Vagina (tissue), 2 donors: ENCODE data around the gene LRMDA. TPM values are rescaled to one million over a fixed set of nuclear protein-coding genes. Genes with fewer than 3 reads are reported as not detected.
A peak's percentile ranks its signal among the peaks of the same experiment; 100 is the strongest.

Experiments
- DNase-seq, 2 donors: peaks; one replicate each; pipeline ENCODE4 v3.0.0-alpha.2; 2017; ENCODE audit errors: extremely low spot score in 2 of 2
- H3K27ac ChIP-seq: fragments of 200-600 bp; sonication (generic); one replicate; pipeline ENCODE4 v1.5.1; 2019
- H3K27me3 ChIP-seq: fragments of 200-600 bp; sonication (generic); one replicate; pipeline ENCODE4 v1.5.1; 2019
- H3K36me3 ChIP-seq, 2 donors: fragments of 200-600 bp; sonication (generic); one replicate each; pipeline ENCODE4 v1.5.1; 2017 to 2019
- H3K4me1 ChIP-seq: fragments of 200-600 bp; sonication (generic); one replicate; pipeline ENCODE4 v1.5.1; 2019
- H3K4me3 ChIP-seq, 2 donors: fragments of 200-600 bp; sonication (generic); 1 replicate in 1 of 2; 2 replicates in 1 of 2; pipeline ENCODE4 v1.5.1; 2016 to 2019
- H3K9me3 ChIP-seq: fragments of 200-600 bp; sonication (generic); one replicate; pipeline ENCODE4 v1.5.1; 2019
- POLR2A ChIP-seq, 2 donors: fragments of 450-650 bp; IDR thresholded peaks; one replicate each; pipeline ENCODE4 v1.6.1; 2017; ENCODE audit warnings: antibody characterized with exemption in 2 of 2, mild to moderate bottlenecking in 2 of 2, moderate library complexity in 2 of 2
- POLR2AphosphoS5 ChIP-seq, 2 donors: sonication (generic); formaldehyde crosslinking; IDR thresholded peaks; one replicate each; pipeline ENCODE4 v1.9.0; 2017; ENCODE audit warnings: antibody characterized with exemption in 2 of 2, mild to moderate bottlenecking in 2 of 2, low read depth in 1 of 2; ENCODE audit not compliant: insufficient read depth in 1 of 2
- intact Hi-C: fragments of 100-400 bp; cut with DNase I; formaldehyde crosslinking; loops from one replicate; pipeline ENCODE4 v1.15.1; 2023
- total RNA-seq: library from RNA; depleted of rRNA; stranded (reverse); fragments of >200 nt; gene quantifications from one replicate; pipeline ENCODE4 v1.2.3, GENCODE V29; 2016
- TF ChIP-seq, protein P1 (sequence below), 3 experiments: fragments of 450-650 bp in 2 of 3; fragments of 200-600 bp in 1 of 3; sonication (generic) in 1 of 3; IDR thresholded peaks; one replicate each; pipeline ENCODE4 v1.5.1; 2017 to 2019; ENCODE audit warnings: antibody characterized with exemption in 3 of 3, mild to moderate bottlenecking in 2 of 3, moderate library complexity in 2 of 3

Gene LRMDA
- total RNA-seq, 1 donor from 2014 or later = 22.6 TPM

DNA sequence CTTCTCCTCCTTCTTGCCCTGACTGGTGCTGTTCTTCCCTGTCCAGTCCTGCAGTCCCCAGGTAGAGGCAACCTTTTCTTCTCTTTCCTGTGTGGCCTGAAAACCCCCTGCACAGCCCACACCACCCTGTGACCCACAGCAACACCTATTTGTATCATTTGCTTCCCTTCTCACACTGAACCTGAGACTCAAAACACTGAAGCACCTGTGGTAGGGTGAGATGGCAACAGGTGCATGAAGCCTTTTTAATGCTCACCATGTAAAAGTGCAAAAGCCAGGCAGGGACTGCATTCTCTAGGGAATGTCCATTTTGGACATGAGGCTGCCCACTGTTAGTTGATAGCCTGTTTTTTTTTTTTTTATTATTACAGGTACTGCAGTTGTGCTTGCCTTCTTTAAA lies 71.4 kb downstream of the LRMDA start:
- DNase-seq = peak in 1 of 2 donors; percentile 3
- Histone ChIP-seq H3K27me3 (no peaks in the 10 kb centered on the region), H3K4me3 (no peak overlapping the region), H3K4me1 (peaks cover 29% of the 10 kb centered on the region), H3K27ac (no peak overlapping the region), H3K9me3 (no peaks in the 10 kb centered on the region), H3K36me3 (no peaks in the 10 kb centered on the region)
- intact Hi-C loops = no loop called here
- TF ChIP-seq POLR2AphosphoS5 (IDR thresholded peaks at IDR 0.05; ENCODE audit: insufficient read depth in 1 of 2, low read depth in 1 of 2) = no peak
- TF ChIP-seq, protein P1, sequence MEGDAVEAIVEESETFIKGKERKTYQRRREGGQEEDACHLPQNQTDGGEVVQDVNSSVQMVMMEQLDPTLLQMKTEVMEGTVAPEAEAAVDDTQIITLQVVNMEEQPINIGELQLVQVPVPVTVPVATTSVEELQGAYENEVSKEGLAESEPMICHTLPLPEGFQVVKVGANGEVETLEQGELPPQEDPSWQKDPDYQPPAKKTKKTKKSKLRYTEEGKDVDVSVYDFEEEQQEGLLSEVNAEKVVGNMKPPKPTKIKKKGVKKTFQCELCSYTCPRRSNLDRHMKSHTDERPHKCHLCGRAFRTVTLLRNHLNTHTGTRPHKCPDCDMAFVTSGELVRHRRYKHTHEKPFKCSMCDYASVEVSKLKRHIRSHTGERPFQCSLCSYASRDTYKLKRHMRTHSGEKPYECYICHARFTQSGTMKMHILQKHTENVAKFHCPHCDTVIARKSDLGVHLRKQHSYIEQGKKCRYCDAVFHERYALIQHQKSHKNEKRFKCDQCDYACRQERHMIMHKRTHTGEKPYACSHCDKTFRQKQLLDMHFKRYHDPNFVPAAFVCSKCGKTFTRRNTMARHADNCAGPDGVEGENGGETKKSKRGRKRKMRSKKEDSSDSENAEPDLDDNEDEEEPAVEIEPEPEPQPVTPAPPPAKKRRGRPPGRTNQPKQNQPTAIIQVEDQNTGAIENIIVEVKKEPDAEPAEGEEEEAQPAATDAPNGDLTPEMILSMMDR (IDR thresholded peaks at IDR 0.05) = no peak
- no peak for TF ChIP-seq POLR2A (IDR thresholded peaks at IDR 0.05)

DNA sequence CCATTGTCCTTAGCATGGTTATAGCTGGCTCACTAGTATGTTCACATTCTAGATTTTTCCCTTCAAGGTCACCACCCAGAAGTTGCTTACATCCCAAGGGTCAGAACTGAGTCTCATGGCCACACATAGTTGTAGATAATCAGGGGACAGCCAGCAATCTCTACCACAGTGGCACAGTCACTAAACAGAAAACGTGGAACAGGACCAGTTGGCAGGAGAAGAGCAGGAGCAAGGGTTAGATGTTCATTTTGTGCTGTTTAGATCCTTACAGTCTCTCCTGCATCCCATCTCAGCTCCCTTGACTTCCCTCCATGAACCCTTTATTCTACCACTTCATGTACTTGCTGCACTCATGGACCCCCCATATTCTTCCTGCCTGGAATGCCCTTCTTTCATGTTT lies 73.9 kb downstream of the LRMDA start:
- Histone ChIP-seq H3K4me1 (peaks cover 26% of the 10 kb centered on the region), H3K27me3 (no peaks in the 10 kb centered on the region), H3K27ac (no peak overlapping the region), H3K36me3 (no peaks in the 10 kb centered on the region), H3K9me3 (no peaks in the 10 kb centered on the region), H3K4me3 (no peak overlapping the region)
- TF ChIP-seq, protein P1 (IDR thresholded peaks at IDR 0.05) = no peak
- no peak for TF ChIP-seq POLR2AphosphoS5 (IDR thresholded peaks at IDR 0.05; ENCODE audit: insufficient read depth in 1 of 2, low read depth in 1 of 2)
- intact Hi-C loops = no loop called here
- DNase-seq = no peak

DNA sequence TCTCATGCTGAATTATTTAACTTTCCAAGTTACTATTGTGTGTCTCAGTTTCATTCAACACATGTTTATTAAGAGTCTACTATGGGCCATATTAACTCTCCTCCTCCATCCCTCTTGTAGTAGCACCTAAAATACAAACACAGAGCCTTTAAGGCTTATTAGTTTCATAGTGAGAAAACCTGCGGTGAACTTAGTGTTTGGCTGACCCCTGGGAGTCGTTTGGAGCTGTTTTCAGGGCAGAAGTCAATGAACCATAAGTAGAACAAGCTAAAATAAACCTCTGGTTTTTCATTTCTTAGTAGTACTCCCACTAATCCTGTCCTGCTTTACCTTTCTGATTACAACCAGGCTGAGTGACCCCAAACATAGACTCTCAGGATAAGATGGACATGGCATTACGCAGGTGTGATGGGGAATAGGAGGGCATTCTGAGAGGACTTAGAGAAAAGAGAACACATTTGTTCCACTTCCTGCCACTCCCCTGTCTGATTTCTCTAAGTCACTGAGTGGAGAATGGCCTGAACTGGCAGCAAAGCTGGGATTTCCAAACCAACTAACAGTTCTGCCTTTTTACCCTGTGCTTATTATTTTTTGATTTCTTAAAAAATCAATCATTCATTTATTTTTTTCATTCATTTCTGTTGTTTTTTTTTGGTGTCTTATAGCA lies 74.5 kb downstream of the LRMDA start:
- Histone ChIP-seq H3K4me3 (no peak overlapping the region), H3K36me3 (no peaks in the 10 kb centered on the region), H3K27me3 (no peaks in the 10 kb centered on the region), H3K9me3 (no peaks in the 10 kb centered on the region), H3K27ac (no peak overlapping the region), H3K4me1 (peaks cover 29% of the 10 kb centered on the region)
- no peak for TF ChIP-seq POLR2AphosphoS5 (IDR thresholded peaks at IDR 0.05; ENCODE audit: insufficient read depth in 1 of 2, low read depth in 1 of 2)
- TF ChIP-seq, protein P1 (IDR thresholded peaks at IDR 0.05) = no peak
- intact Hi-C loops = no loop called here
- no peak for DNase-seq

DNA sequence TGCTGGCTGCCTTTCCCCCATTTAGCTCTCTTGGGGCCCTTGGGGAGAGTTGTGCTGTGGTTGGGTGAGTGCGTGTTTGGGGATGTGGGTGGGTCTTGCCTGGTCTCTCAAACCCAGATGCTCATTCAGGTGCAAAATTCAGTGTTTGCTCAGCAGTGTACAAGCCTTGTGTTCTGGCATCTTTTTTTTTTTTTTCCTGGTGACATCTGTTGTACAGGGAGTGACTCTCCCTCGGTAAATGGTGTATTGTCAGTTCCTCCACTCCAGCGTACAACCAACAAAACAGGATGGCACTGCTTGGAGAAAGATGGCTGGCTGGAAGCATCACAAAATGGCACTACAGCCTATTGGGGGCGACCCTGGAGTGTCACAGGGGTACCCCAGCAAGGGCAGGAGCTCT lies 75.5 kb downstream of the LRMDA start:
- Histone ChIP-seq H3K36me3 (no peaks in the 10 kb centered on the region), H3K4me1 (peaks cover 38% of the 10 kb centered on the region), H3K27ac (no peak overlapping the region), H3K27me3 (no peaks in the 10 kb centered on the region), H3K4me3 (no peak overlapping the region), H3K9me3 (no peaks in the 10 kb centered on the region)
- DNase-seq = no peak
- intact Hi-C loops = no loop called here
- TF ChIP-seq, protein P1 (IDR thresholded peaks at IDR 0.05) = no peak
- no peak for TF ChIP-seq POLR2AphosphoS5 (IDR thresholded peaks at IDR 0.05; ENCODE audit: insufficient read depth in 1 of 2, low read depth in 1 of 2)

DNA sequence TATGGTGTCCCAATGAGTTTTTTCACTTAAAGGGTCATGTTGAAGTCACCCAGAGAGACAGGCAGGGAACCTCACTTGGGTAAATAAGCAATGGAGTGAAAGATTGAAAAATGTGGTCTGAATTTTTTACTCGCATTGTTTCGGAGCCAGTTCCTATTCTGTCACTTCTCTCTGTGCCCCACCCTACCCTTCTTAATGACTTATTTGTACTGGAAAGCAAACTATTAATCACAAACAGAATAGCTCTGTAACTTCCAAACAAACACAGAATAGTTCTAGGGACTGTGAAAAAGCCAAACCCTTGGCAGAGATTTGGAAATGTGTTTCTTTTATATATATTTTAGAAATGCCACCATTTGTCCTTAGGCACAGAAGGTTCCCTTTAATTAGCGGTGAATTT lies 76.0 kb downstream of the LRMDA start:
- no peaks in the 10 kb centered on the region for H3K27me3 ChIP-seq
- H3K4me1 ChIP-seq = peaks cover 41% of the 10 kb centered on the region
- no peaks in the 10 kb centered on the region for H3K9me3 ChIP-seq
- no peak overlapping the region for H3K27ac ChIP-seq
- intact Hi-C loops = no loop called here
- TF ChIP-seq POLR2AphosphoS5 (IDR thresholded peaks at IDR 0.05; ENCODE audit: insufficient read depth in 1 of 2, low read depth in 1 of 2) = no peak
- TF ChIP-seq, protein P1 (IDR thresholded peaks at IDR 0.05) = no peak
- no peak for TF ChIP-seq POLR2A (IDR thresholded peaks at IDR 0.05)
- H3K36me3 ChIP-seq = no peaks in the 10 kb centered on the region
- no peak overlapping the region for H3K4me3 ChIP-seq
- no peak for DNase-seq
